Brain pericyte (primary cell): Measurements from ENCODE around the gene RNU5D-1.
"Not testable (repeated sequence)": the region's sequence is repeated elsewhere in the genome, so short reads cannot be mapped to it uniquely, and the experiment has no call there.

ENCODE experiments used
- DNase-seq: peaks from one replicate; pipeline ENCODE4 v3.0.0-alpha.2; 2012; ENCODE audit warnings: low read depth, low spot score

RNU5D-1 gene

GRCh38 chr1:44700573-44700972 lies 30.4 kb downstream of the RNU5D-1 start:
- DNase-seq = no peak

- not testable (repeated sequence) for DNase-seq
Measured at GRCh38 chr1:44699375-44699774, 31.6 kb downstream of the RNU5D-1 start.

GRCh38 chr1:44698138-44698537 lies 32.8 kb downstream of the RNU5D-1 start:
- no peak for DNase-seq

- no peak for DNase-seq
Measured at GRCh38 chr1:44696789-44697345, 34.1 kb downstream of the RNU5D-1 start.

- no peak for DNase-seq
Measured at GRCh38 chr1:44696101-44696500, 34.9 kb downstream of the RNU5D-1 start.

- no peak for DNase-seq
Measured at GRCh38 chr1:44695671-44696070, 35.3 kb downstream of the RNU5D-1 start.

GRCh38 chr1:44694863-44695478 lies 36.0 kb downstream of the RNU5D-1 start:
- no peak for DNase-seq

GRCh38 chr1:44693900-44694299 lies 37.1 kb downstream of the RNU5D-1 start:
- no peak for DNase-seq

- DNase-seq = no peak
Measured at GRCh38 chr1:44693159-44693558, 37.8 kb downstream of the RNU5D-1 start.

GRCh38 chr1:44689447-44689765 lies 41.6 kb downstream of the RNU5D-1 start:
- DNase-seq = no peak

GRCh38 chr1:44688760-44689446 lies 42.1 kb downstream of the RNU5D-1 start:
- no peak for DNase-seq

- no peak for DNase-seq
Measured at GRCh38 chr1:44685881-44686280, 45.1 kb downstream of the RNU5D-1 start.

- DNase-seq = no peak
Measured at GRCh38 chr1:44685218-44685617, 45.8 kb downstream of the RNU5D-1 start.

- DNase-seq = no peak
Measured at GRCh38 chr1:44684525-44684924, 46.4 kb downstream of the RNU5D-1 start.

- no peak for DNase-seq
Measured at GRCh38 chr1:44682883-44683265, 48.1 kb downstream of the RNU5D-1 start.

- no peak for DNase-seq
Measured at GRCh38 chr1:44681905-44682882, 48.8 kb downstream of the RNU5D-1 start.
